Fibroblast of skin of left quadriceps (primary cell): Measurements from ENCODE around the gene MIA3.
"Not testable (repeated sequence)": the region's sequence is repeated elsewhere in the genome, so short reads cannot be mapped to it uniquely, and the experiment has no call there.

Experiments
- DNase-seq, 2 experiments: peaks; one replicate each; pipeline ENCODE4 v3.0.0-alpha.2; 2013; ENCODE audit warnings: low read depth in 2 of 2

The MIA3 gene

DNA sequence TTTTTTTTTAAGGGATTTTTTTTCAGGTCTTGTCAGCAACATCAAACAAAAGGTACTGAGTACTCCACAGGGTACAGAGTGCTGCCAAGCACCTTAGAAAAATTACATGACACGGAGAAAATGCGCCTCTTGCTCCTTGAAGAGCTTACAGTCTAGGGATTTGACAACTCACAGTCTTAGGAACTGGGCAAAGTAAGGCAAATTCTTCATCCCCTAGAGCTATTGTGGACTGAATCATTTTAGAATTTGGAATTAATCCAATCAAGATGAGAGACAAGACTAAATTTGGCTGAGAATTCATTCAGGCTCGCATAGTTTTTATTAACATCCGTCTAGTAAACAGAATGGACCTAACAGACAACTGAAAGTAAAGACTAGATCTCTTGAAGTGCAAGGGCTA lies 50.3 kb downstream of the MIA3 start:
- not testable (repeated sequence) for DNase-seq

DNA sequence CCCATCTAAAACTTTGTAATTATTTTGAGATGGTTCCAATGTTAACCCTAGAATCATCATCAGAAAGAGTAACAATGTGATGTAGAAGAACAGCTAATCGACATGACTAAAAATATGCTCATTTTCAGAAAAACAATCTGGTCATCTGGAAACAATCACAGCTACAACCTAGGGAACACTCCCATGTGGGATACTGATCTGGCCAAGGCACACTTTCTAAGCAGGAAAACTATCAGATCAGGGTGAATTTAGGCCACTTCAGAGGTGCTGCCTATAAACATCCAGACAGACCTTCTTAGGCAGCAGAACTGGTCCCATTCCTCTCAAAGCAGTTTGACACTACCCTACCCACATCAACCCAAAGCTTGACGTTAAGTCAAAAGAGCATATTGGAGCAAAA lies 51.2 kb downstream of the MIA3 start:
- DNase-seq = not testable (repeated sequence)

DNA sequence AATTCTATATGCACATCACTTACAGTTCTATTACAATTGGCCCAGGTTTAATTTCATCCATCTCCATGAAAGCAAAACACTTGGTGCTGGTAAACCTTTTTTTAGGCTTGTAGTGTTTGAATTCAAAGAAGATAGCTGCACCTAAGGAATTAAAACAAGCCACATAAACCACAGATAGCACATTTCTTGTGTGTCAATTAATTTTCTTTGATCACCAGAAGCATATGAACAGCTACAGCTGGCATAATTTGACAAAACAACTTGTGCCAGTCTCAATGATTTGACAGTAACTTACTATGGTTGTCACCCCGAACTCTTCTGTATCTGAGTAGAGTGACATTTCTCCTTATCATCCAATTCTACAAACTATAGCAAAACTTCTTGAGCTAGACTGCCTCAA lies 52.2 kb downstream of the MIA3 start:
- DNase-seq = no peak

DNA sequence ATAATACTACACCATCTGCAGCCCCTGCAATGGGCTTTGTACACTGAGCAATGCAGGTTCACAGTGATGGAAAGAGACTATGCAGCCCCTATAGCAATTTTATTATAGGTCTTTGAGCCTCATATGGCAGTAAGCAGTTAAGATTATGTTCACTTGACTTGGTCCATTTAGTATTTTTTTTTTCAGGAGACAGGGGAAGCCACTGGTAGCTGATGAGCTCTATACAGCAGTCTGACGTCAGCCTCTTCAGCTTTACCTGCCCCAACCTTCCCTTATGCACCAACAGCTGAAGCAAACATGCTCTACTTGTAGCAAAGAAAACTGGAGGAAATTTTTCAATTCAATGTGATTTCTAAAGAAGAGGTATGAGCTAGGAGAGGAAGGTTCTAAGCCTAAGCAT lies 62.2 kb downstream of the MIA3 start:
- DNase-seq = no peak

DNA sequence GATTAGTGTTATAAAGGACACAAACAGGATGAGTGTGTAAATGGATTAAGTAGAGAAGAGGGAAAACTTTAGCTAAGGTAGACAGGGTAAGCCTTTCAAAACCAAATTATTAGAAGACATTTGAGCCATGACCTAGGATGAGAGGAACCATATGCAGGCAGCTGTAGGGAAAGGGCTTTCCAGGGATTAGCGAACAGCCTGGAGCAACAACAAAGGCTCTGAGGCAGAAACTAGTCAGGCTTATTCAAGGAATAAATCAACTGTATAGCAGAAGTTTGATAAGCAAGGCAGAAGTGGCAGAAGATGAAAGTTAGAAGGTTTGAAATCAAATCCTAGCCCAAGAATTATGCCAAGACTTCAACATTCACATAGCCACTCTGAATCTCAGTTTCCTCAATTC lies 73.1 kb downstream of the MIA3 start:
- DNase-seq = no peak

DNA sequence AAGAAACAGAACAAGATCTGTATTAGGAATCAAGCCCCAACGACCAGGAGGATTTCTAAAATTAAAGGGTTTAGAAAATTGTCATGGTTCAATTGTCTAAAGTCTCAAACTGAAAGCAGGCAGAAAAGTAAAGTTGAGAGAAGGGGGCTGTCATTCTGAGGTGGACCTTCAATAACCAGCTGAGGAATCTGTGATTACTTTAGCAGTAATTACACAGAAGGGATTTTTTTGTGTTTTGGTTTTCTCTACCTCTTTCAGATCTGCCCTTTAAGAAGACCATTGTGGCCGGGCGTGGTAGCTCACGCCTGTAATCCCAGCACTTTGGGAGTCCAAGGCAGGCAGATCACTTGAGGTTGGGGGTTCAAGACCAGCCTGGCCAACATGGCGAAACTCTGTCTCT lies 77.0 kb downstream of the MIA3 start:
- DNase-seq = no peak

DNA sequence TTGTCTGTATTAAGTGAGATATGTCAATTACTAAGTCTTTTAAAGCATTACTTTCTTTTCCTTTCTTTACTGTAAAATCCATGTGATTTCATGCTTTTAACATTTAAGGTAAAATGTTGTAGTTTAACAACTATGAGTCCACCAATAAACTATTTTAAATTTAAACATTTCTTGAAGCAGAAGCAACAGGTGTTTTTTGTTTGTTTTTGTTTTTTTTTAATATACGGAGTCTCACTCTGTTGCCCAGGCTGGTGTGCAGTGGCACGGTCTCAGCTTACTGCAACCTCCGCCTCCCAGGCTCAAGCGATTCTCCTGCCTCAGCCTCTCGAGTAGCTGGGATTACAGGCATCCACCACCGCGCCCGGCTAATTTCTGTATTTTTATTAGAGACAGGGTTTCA lies 78.8 kb downstream of the MIA3 start:
- no peak for DNase-seq

DNA sequence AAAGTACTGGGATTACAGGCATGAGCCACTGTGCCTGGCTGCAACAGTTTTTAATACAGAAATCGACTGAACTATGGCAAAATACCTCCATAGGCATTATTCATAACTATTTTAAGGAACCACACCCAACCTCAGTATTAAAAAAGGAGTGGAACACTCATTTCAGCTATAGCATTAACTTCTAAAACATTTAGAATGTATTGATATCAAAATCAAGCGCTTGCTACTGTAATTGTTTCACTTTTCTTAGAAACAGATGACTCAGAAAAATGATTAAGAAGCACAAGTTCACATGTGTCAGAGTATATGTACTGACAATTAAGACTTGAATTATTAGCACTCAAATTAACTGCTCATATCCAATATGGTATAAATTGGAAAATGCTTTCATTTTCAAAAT lies 79.3 kb downstream of the MIA3 start:
- no peak for DNase-seq

DNA sequence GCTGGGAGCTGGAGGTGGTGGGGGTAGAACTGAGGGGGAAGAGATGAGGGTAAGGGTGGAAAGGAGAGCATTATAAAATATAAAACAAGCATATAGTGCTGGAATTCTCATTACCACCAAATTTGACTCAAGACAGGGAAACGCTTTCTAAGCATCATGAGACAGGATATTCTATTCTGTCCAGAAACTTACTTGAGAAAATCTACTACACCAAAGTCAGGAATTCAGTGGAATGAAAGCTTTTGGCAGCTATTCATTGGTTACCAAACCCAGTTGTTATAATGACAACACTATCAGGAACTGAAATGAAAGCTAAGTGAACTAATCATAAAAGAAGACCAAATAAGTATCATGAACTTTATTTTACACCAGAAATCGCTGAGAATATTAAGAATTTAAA lies 79.9 kb downstream of the MIA3 start:
- DNase-seq = peak in 1 of 2 experiments; percentile 2

DNA sequence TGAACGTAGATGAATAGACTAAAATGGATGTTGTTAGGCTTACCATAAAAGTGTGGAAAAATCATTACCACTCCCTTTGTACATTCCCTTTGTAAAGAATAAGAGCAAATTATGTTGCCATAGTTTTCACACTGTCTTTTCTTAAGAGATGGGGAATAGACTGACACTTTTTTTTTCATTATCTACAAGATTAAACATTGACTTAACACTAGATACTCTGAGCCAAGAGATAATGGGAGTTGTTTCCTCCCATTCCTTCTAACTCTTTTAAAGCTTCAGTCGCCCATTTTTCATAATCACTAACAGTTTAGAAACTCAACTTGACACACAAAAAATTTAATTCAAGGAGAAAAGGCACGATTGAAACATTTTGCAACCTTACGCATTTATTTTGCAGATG lies 84.3 kb downstream of the MIA3 start:
- DNase-seq = no peak

DNA sequence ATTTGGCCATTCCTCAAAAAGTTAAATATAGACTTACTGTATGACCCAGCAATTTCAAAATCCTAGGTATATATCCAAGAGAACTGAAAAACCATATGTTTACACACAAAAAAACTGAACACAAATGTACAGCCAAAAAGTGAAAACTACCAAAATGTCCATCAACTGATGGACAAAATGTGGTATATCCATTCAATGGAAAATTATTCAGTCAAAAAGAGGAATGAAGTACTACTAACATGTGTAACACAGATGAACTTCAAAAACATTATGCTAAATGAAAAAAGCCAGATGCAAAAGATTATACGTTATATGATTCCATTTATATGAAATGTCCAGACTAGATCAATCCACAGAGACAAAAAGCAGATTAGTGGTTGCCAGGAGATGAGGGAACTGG lies 86.4 kb downstream of the MIA3 start:
- no peak for DNase-seq

DNA sequence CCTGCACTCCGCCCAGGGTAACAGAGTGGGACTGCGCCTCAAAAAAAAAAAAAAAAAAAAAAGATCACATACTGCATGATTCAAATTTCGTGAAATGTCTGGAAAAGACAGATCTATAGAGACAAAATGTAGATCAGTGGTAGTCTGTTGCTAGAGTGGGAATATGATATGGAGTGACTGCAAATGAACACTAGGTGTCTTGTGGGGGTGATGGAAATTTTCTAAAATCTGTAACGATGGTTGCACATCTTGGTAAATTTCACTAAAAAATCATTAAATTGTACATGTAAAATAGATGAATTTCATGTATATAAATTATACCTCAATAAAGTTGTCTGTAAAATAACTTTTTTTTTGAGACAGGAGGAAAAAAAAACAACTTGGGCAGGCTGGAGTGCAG lies 88.9 kb downstream of the MIA3 start:
- no peak for DNase-seq

DNA sequence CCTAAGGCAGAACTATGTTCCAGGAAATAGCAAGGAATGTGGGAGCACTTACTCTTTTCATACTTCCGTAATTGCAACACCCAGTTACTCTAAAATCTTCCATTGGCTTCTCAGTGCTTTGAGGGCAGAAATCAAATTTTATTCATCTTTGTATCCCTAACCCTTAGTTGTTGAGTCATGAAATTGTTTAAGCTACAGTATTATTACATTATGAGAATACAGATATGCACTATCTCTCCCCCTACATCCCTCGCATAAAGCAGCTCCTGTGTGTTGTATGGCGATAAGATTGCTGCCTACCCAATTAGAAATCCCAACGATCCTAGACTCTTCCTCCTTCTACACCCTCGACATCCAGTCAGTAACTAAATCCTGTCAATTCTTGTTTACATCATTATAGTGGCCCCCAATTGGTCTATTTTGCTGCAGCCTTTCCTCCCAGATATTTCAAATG lies 91.8 kb downstream of the MIA3 start:
- DNase-seq = no peak

DNA sequence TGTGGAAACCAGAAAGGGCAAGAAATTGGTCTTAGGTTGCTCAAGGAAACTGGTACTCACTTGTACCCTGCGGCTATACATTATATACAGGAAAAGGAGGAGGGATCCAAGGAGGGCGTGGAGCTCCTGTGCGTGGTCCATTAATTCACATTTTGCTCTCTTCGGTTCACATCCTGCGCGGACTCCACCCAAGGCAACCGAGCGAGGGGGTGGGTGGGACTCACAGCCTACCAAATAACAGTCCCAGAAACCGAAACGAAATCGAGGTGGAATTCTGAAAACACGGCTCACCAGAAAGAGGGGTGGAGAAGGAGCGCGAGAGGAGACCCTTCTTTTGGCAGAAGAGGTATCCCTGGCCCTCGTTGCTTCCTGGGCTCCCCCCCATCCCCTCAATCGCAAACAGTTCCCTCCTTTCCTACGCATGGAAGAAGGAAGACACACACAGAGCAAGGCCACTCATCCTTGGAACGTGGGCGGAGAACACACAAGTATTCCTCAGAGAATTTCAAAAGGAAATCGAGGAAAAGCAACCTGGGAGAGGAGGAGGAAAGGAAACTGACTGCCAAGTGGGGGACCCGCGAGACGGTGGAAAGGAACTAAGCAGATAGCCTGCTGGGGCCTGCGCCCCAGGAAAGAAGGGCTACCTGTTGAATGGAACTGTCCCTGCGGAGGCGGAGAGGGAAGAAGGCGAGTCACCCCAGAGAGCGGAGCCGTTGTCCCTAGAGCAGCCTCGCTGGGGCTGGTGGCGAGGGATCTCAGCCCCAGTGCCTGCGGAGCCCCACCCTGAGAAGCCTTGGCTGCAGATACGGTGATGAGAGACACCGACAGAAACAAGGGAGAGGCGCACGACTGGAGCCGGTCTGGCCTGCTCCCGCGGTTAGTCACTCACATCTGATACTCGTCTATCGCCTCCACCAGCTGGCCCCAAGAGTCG lies 93.7 kb downstream of the MIA3 start:
- DNase-seq = peak; percentile 13 to 17

DNA sequence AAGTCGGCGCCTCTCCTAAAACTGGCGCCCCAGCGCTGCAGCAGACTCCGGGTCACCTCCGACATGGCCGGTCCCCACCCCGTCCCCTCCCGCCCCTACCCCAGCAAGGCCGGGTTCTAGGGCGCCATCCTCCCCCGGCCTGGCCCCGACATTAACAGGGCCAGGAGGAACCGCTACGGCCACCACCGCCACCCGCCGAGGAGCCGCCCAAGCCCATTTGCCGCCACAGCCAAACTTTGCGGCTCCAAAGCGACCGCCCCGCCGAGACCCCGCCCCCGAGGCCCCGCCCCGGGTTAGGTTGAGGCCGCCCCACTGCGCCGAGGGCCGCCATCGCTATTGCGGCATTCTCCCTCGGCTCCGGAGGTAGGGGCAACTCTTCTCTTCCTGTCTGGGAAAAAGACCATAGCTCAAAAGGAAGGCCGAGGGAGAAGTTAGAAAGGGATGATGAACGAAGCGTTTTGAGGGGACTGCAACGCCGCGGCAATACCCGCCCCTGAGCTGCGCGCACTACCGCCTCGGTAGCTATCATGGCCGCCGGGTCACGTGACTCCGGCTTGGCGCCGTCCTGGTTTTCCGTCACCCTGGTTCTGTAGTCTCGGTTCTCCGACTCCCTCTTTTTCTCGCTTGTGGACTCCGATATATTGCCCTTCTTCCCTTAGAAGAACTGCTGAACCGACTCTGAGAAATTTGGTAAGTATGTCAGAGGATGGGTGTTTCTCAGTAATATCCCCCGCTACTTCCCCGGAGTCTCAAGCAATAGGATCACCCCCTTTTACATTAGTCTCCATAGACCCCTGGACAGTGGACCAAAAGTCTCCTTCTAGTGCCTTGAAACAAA lies 94.6 kb downstream of the MIA3 start, which contains the start of the genes AIDA and BROX:
AIDA (minus strand) TSS at position 239 of the 838 bp plus-strand sequence; CDS start at position 65, 174 bp downstream.
BROX (plus strand) TSS at position 312 of the 838 bp plus-strand sequence. CDS start 3,136 bp downstream, outside the sequence.
- peak; percentile 67 to 69 for DNase-seq

DNA sequence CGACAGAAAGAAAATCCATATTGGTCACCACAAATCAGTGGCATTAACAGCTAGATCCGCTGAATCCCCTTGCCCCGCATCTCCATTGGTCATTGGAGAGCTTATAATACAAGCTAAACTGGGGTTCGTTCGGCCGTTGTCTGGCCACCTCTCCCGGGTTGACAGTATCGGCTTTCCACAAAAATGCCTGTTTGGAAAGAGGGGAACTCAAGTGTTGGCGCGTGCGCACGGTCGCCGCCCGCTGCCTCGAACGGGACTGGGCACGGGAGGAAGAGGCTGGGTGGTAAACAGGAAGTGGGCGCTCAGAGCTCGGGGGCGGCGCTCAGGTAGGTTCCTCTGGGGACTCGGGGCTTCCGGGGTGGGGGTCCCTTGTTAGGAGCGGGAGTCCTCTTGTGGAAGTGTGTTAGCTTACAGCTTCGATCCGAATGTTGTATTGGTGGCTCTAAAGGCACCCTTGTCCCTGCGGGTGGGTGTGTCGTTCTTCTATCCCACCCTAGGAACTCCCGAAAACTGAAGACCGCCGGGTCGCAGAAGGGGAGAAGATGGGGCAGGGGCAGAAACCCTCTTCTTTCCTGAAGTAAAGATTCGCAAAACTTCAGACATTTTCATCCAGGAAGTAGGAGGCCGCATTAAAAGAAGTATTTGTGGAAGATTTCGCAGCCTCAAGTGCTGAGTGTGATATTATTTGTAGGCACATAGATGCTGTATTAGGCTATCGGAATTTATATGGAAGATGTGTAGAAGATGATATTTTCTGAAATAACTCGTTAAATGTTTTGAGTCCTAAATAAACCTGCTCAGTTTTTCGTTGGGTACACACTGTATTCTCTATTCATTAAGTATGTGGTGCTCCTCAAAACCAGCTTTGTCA lies 95.4 kb downstream of the MIA3 start:
- DNase-seq = peak; percentile 88

DNA sequence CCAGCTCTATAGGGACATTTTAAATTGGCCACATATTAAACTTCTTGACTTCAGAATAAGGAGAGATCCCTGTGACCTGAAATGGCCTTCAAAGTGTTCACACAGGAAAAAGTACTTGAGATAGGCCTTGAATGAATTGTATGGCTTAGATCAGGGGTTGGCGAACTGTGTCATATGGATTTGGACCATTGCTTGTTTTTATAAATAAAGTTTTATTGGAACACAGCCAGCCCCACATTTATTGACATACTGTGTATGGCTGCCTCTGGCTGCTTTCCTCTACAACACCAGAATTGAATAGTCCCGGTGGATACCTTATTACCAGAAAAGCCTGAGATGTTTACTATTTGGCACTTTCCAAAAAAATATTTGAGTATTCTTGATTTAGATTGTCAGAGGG lies 98.5 kb downstream of the MIA3 start:
- DNase-seq = no peak
